Activated T-cell treated with anti-CD3 and anti-CD28 coated beads, Interleukin-2, amount 50 U/mL, for 48 hours (primary cell): ENCODE measurements around the gene GRAMD1B.
"Not testable (repeated sequence)": the region's sequence is repeated elsewhere in the genome, so short reads cannot be mapped to it uniquely, and the experiment has no call there.

Experiments
- DNase-seq, 2 experiments: peaks; one replicate each; pipeline ENCODE4 v3.0.0-alpha.2; 2020

GRAMD1B gene

GRCh38 chr11:123513309-123513708 lies 83.2 kb downstream of the GRAMD1B start:
- DNase-seq = not testable (repeated sequence)

GRCh38 chr11:123516238-123516637 lies 86.2 kb downstream of the GRAMD1B start:
- DNase-seq = no peak

- no peak for DNase-seq
Observed at GRCh38 chr11:123517559-123518364, 87.7 kb downstream of the GRAMD1B start.

- no peak for DNase-seq
Observed at GRCh38 chr11:123518496-123519054, 88.5 kb downstream of the GRAMD1B start.

- DNase-seq = no peak
Observed at GRCh38 chr11:123519055-123519796, 89.2 kb downstream of the GRAMD1B start.

GRCh38 chr11:123519797-123520193 lies 89.7 kb downstream of the GRAMD1B start:
- no peak for DNase-seq

GRCh38 chr11:123520476-123520875 lies 90.4 kb downstream of the GRAMD1B start:
- not testable (repeated sequence) for DNase-seq

GRCh38 chr11:123521001-123521400 lies 90.9 kb downstream of the GRAMD1B start:
- no peak for DNase-seq

- no peak for DNase-seq
Observed at GRCh38 chr11:123521930-123522329, 91.9 kb downstream of the GRAMD1B start.

- no peak for DNase-seq
Observed at GRCh38 chr11:123523539-123523938, 93.5 kb downstream of the GRAMD1B start.

GRCh38 chr11:123525097-123525496 lies 95.0 kb downstream of the GRAMD1B start:
- DNase-seq = no peak

GRCh38 chr11:123525511-123525918 lies 95.4 kb downstream of the GRAMD1B start:
- no peak for DNase-seq

- no peak for DNase-seq
Observed at GRCh38 chr11:123526027-123526805, 96.1 kb downstream of the GRAMD1B start.

GRCh38 chr11:123526918-123527317 lies 96.8 kb downstream of the GRAMD1B start:
- DNase-seq = no peak

- DNase-seq = no peak
Observed at GRCh38 chr11:123527526-123527925, 97.5 kb downstream of the GRAMD1B start.

GRCh38 chr11:123527947-123528346 lies 97.9 kb downstream of the GRAMD1B start:
- no peak for DNase-seq

- no peak for DNase-seq
Observed at GRCh38 chr11:123531325-123531724, 101.3 kb downstream of the GRAMD1B start.

- DNase-seq = no peak
Observed at GRCh38 chr11:123532131-123532530, 102.1 kb downstream of the GRAMD1B start.

GRCh38 chr11:123535401-123535800 lies 105.3 kb downstream of the GRAMD1B start:
- no peak for DNase-seq

- DNase-seq = no peak
Observed at GRCh38 chr11:123536690-123537437, 106.8 kb downstream of the GRAMD1B start.

- DNase-seq = no peak
Observed at GRCh38 chr11:123537726-123538125, 107.7 kb downstream of the GRAMD1B start.

- no peak for DNase-seq
Observed at GRCh38 chr11:123543797-123544196, 113.7 kb downstream of the GRAMD1B start.
